ENCODE results near the gene CTIF.

GRCh38 chr18:48805826-48806535, 267.1 kb downstream of the CTIF start:
- no peak for TF ChIP-seq EP300 (IDR thresholded peaks at IDR 0.05)
- no peak for TF ChIP-seq CTCF (IDR thresholded peaks at IDR 0.05)
